ENCODE measurements around the gene LOXHD1. TPM values are rescaled to one million over a fixed set of nuclear protein-coding genes. Genes with fewer than 3 reads are reported as not detected.

LOXHD1 gene
- total RNA-seq, 1 experiment from 2014 or later = 25.5 TPM

DNA sequence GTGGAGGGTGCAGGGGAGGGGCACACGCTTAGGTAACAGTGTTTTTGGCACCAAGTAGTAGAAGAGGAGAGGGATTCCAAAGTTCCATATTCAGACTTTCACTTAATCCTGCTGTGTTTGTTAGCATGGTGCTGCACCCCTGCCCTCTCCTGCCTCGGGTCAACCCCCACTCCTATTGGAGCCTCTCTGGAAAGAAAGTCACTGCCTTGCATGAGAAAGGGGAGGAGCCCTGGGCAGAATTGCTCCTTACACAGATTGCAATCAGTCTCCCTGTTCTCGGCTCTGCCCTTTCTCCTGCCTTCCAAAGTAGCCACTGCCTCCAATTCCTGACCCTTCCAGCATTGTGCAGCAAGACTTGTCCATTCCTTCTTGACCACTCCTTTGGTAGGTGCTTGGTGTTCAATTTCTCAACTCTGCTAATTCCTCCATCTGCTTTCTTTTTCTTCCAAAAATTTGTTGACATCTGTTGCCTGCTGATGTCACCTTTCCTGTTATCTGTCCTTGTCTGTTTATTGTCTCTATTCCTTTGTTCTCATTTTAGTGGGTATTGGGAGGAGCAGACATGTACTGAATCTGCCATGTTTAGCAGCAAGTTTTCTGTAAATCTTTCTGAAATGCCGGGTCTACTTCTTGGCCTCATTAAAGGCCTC, 225.4 kb downstream of the LOXHD1 start:
- POLR2A ChIA-PET (ENCODE audit: low non-redundant PET) = no interaction called here
- Histone ChIP-seq H3K36me3 (ENCODE audit: insufficient read depth, low read length, poor library complexity, severe bottlenecking) (no peaks in the 10 kb centered on the region), H3K27ac (ENCODE audit: low read depth, low read length, poor library complexity, severe bottlenecking) (no peak overlapping the region), H3K27me3 (replicated peaks; ENCODE audit: insufficient read depth, low read depth, low read length, poor library complexity) (no peaks in the 10 kb centered on the region), H3K4me3 (ENCODE audit: low read depth, low read length, poor library complexity, severe bottlenecking) (no peak overlapping the region), H3K4me1 (ENCODE audit: insufficient read depth, low read length, poor library complexity, severe bottlenecking) (no peaks in the 10 kb centered on the region), H3K9me3 (ENCODE audit: low read depth, low read length, poor library complexity, severe bottlenecking) (no peaks in the 10 kb centered on the region)
- CTCF ChIA-PET = no interaction called here
- DNase-seq (ENCODE audit: low spot score) = no peak
- no TSS peak for BruUV-seq (replicated peaks)
- TF ChIP-seq CTCF (conservative IDR thresholded peaks at IDR 0.05; ENCODE audit: low read depth, low read length) = no peak
- no peak for TF ChIP-seq EZH2 (IDR thresholded peaks at IDR 0.05; ENCODE audit: borderline replicate concordance, low read depth, low read length, poor library complexity, severe bottlenecking)
- intact Hi-C loops (cut with micrococcal nuclease; ENCODE audit: unreplicated experiment) = no loop called here

GRCh38 chr18:46429649-46430224, 227.3 kb downstream of the LOXHD1 start:
- Histone ChIP-seq H3K4me1 (ENCODE audit: insufficient read depth, low read length, poor library complexity, severe bottlenecking) (no peaks in the 10 kb centered on the region), H3K27ac (ENCODE audit: low read depth, low read length, poor library complexity, severe bottlenecking) (no peak overlapping the region), H3K9me3 (ENCODE audit: low read depth, low read length, poor library complexity, severe bottlenecking) (no peaks in the 10 kb centered on the region), H3K27me3 (replicated peaks; ENCODE audit: insufficient read depth, low read depth, low read length, poor library complexity) (no peaks in the 10 kb centered on the region), H3K4me3 (ENCODE audit: low read depth, low read length, poor library complexity, severe bottlenecking) (no peak overlapping the region), H3K36me3 (ENCODE audit: insufficient read depth, low read length, poor library complexity, severe bottlenecking) (no peaks in the 10 kb centered on the region)
- DNase-seq (ENCODE audit: low spot score) = no peak
- intact Hi-C loops (cut with micrococcal nuclease; ENCODE audit: unreplicated experiment) = no loop called here
- TF ChIP-seq CTCF (conservative IDR thresholded peaks at IDR 0.05; ENCODE audit: low read depth, low read length) = no peak
- no peak for TF ChIP-seq EZH2 (IDR thresholded peaks at IDR 0.05; ENCODE audit: borderline replicate concordance, low read depth, low read length, poor library complexity, severe bottlenecking)
- CTCF ChIA-PET = no interaction called here
- BruUV-seq (replicated peaks) = no TSS peak
- POLR2A ChIA-PET (ENCODE audit: low non-redundant PET) = no interaction called here

GRCh38 chr18:46429130-46429529, 227.9 kb downstream of the LOXHD1 start:
- TF ChIP-seq CTCF (conservative IDR thresholded peaks at IDR 0.05; ENCODE audit: low read depth, low read length) (no peak), EZH2 (IDR thresholded peaks at IDR 0.05; ENCODE audit: borderline replicate concordance, low read depth, low read length, poor library complexity, severe bottlenecking) (no peak)
- no peak for DNase-seq (ENCODE audit: low spot score)
- no TSS peak for BruUV-seq (replicated peaks)
- no peak overlapping the region for H3K4me3 ChIP-seq (ENCODE audit: low read depth, low read length, poor library complexity, severe bottlenecking)
- H3K4me1 ChIP-seq (ENCODE audit: insufficient read depth, low read length, poor library complexity, severe bottlenecking) = no peaks in the 10 kb centered on the region
- no peaks in the 10 kb centered on the region for H3K9me3 ChIP-seq (ENCODE audit: low read depth, low read length, poor library complexity, severe bottlenecking)
- POLR2A ChIA-PET (ENCODE audit: low non-redundant PET) = no interaction called here
- H3K36me3 ChIP-seq (ENCODE audit: insufficient read depth, low read length, poor library complexity, severe bottlenecking) = no peaks in the 10 kb centered on the region
- CTCF ChIA-PET = no interaction called here
- intact Hi-C loops (cut with micrococcal nuclease; ENCODE audit: unreplicated experiment) = no loop called here
- H3K27me3 ChIP-seq (replicated peaks; ENCODE audit: insufficient read depth, low read depth, low read length, poor library complexity) = no peaks in the 10 kb centered on the region
- no peak overlapping the region for H3K27ac ChIP-seq (ENCODE audit: low read depth, low read length, poor library complexity, severe bottlenecking)
